NCI-H748 (cell line): ENCODE results near the gene MNT.

Experiments
- DNase-seq: peaks from one replicate; lab custom pipeline; 2025; ENCODE audit not compliant: unreplicated experiment; lab: John Stamatoyannopoulos, UW

Gene MNT

DNA sequence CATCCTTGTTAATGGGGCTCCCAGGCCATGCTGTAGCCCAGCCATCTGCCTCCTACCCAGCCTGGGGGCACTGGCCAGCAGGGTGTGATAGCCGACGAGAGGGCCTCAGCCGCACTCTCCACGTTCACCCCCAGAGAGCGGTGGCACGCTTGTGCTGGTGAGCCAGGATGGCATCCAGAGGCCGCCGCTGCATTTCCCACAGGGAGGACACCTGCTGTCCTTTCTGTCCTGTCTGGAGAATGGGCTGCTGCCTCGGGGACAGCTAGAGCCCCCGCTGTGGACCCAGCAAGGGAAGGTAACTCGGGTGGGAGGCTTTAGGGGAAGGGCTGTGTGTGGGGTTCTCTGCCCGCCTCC, 36.1 kb downstream of the MNT start:
- no peak for DNase-seq

- no peak for DNase-seq
Measured at GRCh38 chr17:2363851-2364762, 36.8 kb downstream of the MNT start.

DNA sequence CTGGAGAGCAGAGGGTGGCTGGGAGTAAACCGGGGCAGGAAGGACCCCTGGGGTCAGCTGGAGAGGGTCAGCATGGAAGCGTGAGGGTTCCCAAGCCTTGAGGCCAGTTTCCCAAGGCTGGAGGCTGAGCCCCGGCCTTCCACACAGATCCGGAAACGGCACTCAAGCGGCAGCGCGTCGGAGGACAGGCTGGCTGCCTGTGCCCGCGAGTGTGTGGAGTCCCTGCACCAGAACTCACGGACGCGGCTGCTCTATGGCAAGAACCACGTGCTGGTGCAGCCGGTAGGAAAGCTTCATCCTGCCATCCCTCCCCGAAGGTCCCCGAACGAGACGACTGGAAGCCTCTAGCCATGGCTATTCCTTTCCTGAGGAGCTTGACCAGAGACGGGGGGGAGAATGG, 37.5 kb downstream of the MNT start:
- no peak for DNase-seq

DNA sequence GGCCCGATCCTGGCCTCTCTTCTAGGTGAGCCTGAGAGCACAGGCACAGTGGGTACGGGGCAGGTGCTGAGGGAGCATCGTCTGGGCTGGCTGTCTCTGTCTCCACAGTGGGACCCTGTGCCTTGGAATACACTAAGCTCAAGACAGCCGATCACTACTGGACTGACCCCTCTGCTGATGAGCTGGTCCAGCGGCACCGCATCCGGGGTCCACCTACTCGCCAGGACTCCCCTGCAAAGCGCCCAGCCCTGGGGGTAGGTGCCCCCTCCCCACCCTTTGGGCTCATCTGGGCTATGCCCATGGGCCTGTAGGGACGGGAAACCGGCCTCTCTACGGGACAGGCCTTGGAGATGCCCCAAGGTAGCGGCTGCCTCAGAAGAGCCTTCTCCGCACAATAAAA, 38.0 kb downstream of the MNT start:
- no peak for DNase-seq

GRCh38 chr17:2362416-2362815, 38.4 kb downstream of the MNT start:
- DNase-seq, result no peak

GRCh38 chr17:2362016-2362415, 38.8 kb downstream of the MNT start:
- DNase-seq, result no peak

GRCh38 chr17:2361010-2361760, 39.7 kb downstream of the MNT start:
- no peak for DNase-seq

GRCh38 chr17:2357931-2358434, 42.9 kb downstream of the MNT start:
- no peak for DNase-seq

DNA sequence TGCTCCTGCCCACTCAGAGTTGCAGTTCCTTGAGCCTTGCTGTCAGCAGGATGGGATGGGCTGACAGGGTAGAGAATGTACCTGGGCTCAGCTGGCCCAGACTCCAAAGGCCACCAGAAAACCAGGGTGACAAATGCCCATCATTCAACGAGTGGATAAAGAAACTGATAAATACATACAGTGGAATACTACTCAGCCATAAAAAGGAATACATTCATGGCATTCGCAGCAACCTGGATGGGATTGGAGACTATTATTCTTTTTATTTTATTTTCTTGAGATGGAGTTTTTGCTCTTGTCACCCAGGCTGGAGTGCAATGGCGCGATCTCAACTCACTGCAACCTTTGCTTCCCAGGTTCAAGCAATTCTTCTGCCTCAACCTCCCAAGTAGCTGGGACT, 43.6 kb downstream of the MNT start:
- DNase-seq, result no peak

DNA sequence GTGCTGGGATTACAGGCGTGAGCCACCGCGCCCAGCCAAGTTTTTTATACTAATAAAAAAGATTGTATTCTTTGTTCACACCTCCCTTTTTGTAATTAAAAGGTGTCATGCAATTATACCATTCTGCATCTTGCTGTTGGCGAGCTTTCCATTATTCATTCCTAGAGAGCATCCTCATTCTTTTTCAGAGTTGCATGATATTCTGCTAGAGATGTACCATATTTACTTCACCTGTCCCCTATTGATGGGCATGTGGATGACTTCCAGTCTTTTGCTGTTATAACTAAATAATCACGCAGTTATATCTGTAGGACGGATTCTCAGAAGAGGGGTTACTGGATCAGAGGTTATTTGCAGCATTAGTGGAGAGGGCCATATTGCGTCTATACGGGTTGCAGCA, 46.5 kb downstream of the MNT start:
- DNase-seq, result no peak

DNA sequence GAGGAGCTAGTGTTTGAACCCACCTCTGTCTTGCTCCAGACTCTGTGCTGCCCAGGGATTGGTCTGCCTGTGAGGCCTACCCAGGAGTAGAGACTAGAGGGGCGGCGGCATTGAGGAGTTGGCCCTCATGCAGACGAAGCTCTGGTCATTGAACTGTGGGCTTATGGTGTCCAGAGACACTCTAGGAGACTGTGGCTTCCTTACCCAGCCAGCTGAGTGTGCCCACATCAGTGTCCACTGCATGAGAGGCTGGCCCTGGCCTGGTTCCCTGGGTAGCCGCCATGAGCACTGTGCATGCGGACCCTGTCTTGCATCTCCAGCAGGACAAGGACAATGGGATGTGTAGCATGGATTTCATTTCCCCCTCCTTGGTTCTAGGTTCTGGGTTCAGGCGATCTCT, 49.6 kb downstream of the MNT start:
- no peak for DNase-seq

GRCh38 chr17:2347805-2348685, 52.8 kb downstream of the MNT start:
- peak; percentile 93 for DNase-seq

GRCh38 chr17:2346475-2346874, 54.4 kb downstream of the MNT start:
- DNase-seq, result no peak

DNA sequence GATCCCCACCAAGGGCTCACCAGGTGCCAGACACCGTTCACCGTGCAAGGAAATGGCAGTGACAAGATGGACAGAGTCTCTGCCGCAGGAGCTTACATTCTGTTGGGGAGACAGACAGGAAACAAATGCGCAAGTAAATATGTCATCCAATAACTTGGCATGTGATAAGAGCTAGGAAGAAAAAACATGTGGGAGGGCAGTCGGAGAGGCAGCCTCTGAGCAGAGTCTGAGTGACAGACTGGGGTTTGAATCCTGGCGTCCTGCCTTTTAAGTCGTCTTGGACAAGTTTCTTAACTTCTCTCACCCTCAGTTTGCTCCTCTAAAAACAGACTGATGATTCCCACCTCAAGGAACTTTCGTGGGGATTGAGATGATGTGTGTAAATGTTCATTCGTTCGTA, 56.3 kb downstream of the MNT start:
- DNase-seq, result no peak

GRCh38 chr17:2343421-2343820, 57.4 kb downstream of the MNT start:
- no peak for DNase-seq

- no peak for DNase-seq
Measured at GRCh38 chr17:2338315-2338657, 62.6 kb downstream of the MNT start.

DNA sequence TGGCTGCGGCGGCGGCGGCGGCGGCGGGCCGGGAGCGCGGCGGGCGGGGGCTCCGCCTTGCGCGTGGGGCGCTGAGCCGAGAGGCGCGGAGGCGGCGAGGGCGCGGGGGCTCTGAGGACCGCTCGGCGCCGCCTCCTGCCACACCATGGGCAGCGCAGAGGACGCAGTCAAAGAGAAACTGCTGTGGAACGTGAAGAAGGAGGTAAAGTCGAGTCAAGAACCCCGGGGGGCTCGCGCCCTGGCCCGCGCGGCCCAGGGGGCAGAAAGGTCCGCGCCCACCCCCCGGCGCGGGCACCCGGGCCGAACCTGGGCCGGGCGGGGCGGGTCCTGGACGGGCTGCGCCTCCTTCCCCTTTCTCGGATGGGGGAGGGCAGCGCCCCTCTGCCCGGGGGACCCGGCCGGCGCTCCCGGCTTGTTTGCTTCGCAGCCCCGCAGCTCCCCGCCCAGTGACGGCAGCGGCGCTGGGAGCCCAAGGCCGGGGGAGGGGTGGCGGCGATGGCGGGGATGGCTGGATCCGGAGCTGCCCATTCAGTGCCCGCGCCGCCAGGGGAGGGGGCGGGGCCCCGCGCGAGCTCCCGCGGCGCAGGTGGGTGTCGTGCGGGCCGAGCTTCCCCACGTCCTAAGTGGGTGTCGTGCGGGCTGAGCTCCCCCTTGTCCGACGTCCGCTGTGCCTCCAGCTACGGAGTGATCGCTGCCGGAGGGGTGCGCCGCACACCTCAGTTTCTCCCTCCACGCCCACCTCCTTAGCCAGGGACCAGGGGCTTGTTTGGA, 63.1 kb downstream of the MNT start:
- peak; percentile 71 for DNase-seq

DNA sequence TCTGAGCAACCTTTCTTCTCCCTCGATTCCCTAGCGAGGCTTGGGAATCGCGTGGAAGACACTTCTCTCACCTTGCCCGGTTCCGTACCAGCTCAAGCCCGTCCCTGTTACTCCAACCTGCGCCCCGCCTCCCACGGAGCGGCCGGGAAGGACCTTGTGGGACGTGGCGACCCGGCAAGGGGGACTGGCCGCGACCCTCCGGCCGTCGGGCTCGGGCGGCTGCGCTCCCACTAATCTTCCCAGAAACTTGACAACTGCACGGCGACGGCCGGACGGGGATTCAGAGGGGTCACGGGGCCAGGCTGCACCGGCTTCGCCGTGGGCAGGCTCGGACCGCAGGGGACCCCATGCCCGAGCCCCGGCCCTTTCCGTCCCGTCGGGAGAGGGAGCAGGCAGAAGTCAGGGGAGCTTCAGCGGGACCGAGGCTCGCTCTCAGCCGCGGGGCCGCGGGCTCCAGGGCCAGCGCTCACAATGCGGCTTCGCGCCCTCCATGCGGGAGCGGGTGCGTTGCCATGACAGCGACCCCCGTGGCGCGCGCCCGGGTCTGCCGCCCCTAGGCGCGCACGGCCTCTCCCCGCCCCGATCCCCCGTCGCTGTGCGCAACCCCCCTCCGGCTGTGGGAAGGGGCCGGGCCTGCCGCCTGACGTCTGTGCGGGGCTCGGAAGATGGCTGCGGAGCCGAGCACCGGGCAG, 63.9 kb downstream of the MNT start, which contains the start of gene SGSM2:
Gene SGSM2, plus strand, starts transcription at position 650 of the 692 bp plus-strand sequence. CDS start 188 bp downstream, outside the sequence.
- peak; percentile 80 for DNase-seq

- DNase-seq, result peak; percentile 95
Measured at GRCh38 chr17:2336215-2336851, 64.5 kb downstream of the MNT start, which contains the start of gene TSR1. TSS of gene TSR1 (minus strand) at chr17:2336457. CDS start at chr17:2336427, 30 bp downstream.
